Subcutaneous adipose tissue (tissue), 4 donors: ENCODE results near the gene IRF8. TPM values are rescaled to one million over a fixed set of nuclear protein-coding genes. Genes with fewer than 3 reads are reported as not detected.

ENCODE experiments used
- total RNA-seq, 4 donors: library from RNA; depleted of rRNA; stranded (reverse); fragments of >200 nt; gene quantifications; one replicate each; pipeline ENCODE4 v1.1.0, GENCODE V29; 2016
- TF ChIP-seq, protein P1 (sequence below): fragments of 450-650 bp; IDR thresholded peaks from one replicate; pipeline ENCODE4 v1.5.1; 2016; ENCODE audit warnings: low read depth, mild to moderate bottlenecking, control low read depth, antibody characterized with exemption, moderate library complexity

Gene IRF8
- total RNA-seq, 4 donors from 2014 or later: 40.8 to 156 (median 66.6) TPM

DNA sequence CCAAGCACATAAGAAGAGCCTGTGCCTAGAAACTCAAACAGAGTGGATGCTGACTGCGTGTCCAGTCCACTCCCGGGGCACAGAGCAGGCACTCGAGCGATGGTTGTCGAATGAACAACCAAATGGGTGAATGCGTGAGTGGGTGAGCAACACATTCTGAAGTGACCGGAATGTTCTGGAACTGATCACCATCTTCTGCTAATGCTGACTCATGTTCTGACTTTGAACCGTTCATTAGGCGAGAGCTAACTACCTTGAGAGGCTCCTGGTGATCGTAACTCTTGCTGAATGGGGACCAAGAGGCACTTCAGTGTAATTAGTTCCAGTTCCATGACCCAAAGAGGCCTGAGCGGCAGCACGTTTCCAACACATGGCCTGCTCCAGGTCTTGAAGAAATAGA, 37.9 kb downstream of the IRF8 start:
- TF ChIP-seq, protein P1, sequence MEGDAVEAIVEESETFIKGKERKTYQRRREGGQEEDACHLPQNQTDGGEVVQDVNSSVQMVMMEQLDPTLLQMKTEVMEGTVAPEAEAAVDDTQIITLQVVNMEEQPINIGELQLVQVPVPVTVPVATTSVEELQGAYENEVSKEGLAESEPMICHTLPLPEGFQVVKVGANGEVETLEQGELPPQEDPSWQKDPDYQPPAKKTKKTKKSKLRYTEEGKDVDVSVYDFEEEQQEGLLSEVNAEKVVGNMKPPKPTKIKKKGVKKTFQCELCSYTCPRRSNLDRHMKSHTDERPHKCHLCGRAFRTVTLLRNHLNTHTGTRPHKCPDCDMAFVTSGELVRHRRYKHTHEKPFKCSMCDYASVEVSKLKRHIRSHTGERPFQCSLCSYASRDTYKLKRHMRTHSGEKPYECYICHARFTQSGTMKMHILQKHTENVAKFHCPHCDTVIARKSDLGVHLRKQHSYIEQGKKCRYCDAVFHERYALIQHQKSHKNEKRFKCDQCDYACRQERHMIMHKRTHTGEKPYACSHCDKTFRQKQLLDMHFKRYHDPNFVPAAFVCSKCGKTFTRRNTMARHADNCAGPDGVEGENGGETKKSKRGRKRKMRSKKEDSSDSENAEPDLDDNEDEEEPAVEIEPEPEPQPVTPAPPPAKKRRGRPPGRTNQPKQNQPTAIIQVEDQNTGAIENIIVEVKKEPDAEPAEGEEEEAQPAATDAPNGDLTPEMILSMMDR: no peak

DNA sequence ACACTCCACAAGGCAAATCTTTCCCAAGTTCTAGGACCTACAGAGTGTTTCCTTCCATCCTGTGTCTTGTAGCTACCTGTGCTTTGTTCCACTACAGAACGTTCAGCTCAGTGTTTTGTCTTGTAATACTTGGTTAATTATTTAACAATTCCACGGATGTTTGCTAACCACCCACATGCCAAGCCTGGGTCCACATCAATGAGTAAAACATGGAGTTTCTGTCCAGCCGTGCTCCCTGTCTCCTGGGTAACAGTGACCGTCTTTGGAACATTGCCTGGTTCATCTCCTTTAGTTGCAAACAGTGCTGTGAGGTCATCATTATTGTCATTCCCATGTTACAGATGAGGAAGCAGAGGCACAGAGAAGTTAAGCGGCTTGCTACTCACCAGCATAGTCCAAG, 41.3 kb downstream of the IRF8 start:
- TF ChIP-seq, protein P1: no peak

DNA sequence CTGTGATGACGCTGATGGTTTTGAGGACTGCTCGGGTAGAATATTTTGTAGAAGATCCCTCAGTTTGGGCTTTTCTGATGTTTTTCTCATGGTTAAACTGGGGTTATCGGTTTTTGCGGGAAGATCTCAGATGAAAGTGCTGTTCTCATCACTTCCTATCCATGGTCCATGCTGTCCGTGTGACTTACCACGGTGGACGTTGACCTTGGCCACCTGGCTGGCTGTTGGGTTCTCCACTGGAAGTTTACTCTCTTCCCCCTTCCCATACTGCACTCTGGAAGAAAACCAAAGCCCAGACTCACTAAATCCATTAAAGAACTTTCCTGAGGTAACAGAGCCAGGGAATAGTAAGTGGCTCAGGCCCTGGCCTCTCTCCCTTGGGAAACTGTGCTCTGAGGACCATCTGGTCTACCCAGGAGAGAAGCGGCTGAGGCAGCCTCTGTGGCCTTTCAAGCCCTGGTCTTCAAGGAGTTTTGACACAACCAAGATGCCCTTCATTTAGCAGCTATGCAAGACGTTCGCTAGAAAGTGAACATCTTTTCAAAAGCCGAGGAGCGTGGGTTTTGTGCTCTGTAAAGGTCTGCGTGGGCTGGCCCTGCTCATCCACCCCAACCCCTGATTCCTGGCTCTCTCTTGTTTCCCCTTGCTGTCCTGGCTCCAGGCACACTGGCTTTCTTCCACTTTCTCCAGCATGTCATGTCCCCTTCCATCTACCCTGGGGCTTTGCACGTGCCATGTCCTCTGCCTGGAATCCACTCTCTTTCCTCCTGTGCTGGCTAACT, 43.1 kb downstream of the IRF8 start:
- TF ChIP-seq, protein P1: no peak

DNA sequence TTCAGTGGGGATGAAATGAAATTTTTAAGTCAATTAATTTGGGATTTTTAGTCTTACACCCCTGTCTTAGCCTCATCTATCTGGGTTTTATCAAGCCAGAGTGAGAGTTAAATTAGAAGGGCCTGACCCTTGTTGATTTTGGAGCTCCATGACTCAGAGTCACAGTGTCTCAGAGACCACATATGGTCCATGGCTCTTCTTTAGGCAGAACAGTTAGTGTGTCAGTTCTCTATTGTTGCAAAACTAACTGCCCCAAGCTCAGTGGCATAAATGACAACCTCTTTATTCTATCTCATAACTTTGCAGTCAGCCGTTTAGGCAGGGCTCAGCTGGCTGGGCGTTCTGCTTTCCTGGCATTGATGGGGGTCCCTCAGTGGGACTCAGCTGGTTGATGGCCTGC, 44.7 kb downstream of the IRF8 start:
- TF ChIP-seq, protein P1: no peak

DNA sequence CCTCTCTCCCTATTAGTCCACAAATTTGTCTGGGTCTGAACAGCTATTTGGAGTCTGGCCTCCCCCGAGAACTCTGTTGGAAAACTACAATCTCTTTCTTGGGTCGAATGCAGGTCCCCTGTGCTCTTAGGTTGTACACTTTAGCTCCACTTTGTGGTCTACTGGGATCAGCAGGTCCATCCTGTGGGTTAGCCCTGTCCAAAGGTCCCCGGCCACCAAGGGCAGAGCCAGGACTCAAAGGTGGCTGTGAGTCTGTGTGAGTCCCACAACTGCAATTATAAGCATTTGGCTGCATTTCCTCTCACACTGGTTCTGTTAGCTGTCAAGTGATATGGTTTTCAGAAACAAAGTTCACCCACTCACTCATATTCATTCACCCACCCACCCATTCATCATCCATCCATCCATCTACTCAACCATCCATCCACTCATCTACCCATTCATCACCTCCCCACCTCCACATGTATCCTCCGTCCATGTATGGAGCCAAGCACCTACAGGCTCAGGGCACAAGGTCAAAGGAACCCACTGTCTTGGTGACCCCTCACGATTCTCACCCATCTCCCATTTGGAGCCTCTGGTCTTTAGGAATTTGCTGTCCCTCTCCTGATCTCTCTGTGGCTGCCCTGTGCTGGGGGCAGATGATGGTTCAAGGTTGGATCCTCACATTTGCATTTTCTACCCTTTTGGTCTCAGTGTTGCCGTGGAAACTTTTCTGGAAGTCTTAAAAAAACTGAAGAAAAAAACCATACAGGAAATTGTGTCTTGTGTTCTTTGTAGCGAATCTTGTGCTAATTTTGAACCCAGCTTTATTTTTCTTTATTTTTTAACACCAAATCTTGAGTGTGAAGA, 45.8 kb downstream of the IRF8 start:
- TF ChIP-seq, protein P1: no peak

DNA sequence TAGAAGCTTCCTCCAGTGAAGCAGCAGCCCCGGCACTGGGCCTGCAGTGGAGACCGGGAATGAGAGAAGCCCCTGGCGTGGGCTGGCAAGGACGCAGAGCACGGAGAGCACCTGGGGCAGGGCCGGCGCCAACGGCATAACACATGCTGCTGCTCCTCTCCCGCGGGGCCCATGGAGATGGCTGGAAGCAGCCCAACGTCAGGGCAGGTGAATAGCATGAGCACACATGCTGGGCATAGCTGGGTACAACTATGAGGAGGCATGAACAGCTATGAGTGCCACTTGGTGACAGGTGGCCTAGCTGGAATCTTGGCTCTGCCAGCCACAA, 46.4 kb downstream of the IRF8 start:
- TF ChIP-seq, protein P1: no peak

DNA sequence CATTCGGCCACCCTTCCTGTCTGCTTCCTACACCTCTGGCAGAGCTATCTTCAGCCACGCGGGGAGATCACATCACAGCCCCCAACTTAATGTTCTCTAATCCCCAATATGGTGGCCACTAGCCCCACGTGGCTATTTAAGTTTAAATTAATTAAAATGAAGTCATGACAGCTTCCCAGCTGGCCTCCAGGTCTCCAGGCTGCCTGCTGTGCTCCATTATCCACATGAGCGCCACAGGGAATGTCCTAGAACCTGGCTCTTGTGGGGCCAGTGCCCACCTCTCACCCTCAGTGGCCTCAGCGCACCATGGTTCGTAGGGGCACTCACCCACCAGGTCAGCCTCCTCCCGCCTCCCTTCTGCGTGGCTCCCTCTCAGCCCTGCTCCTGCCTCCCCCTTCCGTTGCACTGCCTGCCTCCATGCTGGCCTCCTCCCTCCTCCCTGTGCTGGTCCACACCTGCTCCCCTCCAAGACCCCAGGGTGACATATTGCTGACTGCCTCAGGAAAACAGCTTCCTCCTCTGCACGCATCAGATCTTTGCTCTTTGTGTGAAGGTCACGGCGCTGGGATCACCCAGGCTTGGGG, 47.7 kb downstream of the IRF8 start:
- TF ChIP-seq, protein P1: no peak
